GM13977 (cell line): Measurements from ENCODE around the gene CEP41.

ENCODE experiments used
- DNase-seq: peaks from one replicate; pipeline ENCODE4 v3.0.0; 2012; ENCODE audit warnings: low spot score
- in situ Hi-C: fragments of 300-500 bp; cut with MboI; formaldehyde crosslinking; loops from one replicate; pipeline ENCODE4 v1.12.0; 2022; ENCODE audit warnings: low sequenced_read_pairs, low pct_unique_long_range_greater_than_20kb, mixed read lengths, inconsistent platforms; ENCODE audit not compliant: unreplicated experiment
- TF ChIP-seq, protein P1 (sequence below): IDR thresholded peaks from 2 replicates; pipeline ENCODE4 v1.5.1; 2012; ENCODE audit warnings: mild to moderate bottlenecking, control low read depth; ENCODE audit not compliant: insufficient read depth; ENCODE audit errors: extremely low read depth, missing control alignments

Gene CEP41

DNA sequence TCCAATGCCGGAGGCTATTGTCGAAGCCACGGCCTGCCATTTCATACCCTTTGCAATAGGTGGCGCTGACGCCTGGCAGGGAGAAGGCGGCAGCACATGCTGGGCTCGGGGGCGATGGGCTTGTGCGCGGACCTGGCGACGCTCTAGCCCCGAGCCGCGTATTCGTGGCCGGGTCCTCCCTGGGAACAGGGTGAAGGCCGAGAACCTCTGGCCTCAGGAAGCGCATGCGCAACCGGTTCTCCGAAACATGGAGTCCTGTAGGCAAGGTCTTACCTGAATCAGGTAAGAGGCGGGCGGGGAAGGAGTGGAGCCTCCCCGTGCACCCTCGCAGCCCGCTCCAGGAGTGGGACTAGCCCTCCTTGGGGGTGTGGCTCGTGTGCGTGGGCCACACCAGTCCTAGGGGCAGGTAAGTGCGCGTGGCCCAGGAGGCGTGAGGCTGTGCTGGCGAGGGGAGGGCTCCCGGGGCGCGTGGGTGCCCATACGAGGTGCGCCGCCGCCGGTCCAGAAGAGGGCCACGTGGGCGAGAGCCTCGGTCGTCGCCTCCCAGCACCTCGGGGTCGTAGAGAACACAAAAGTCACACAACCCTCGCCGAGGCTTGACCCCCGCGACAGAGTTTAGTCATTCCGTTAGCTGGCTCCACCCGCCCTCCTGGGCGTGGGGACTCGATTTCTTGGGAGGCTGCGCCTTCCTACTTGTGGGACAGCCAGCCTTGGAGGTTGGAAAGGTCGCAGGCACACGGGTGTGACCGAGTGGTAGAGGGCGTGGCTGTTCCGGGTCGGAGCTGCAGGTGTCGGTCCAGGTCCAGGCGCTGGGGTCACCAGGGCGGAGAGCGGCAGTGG, 45.5 kb upstream of the CEP41 start:
- DNase-seq, result peak; percentile 73
- in situ Hi-C loops, result no loop called here
- TF ChIP-seq, protein P1, sequence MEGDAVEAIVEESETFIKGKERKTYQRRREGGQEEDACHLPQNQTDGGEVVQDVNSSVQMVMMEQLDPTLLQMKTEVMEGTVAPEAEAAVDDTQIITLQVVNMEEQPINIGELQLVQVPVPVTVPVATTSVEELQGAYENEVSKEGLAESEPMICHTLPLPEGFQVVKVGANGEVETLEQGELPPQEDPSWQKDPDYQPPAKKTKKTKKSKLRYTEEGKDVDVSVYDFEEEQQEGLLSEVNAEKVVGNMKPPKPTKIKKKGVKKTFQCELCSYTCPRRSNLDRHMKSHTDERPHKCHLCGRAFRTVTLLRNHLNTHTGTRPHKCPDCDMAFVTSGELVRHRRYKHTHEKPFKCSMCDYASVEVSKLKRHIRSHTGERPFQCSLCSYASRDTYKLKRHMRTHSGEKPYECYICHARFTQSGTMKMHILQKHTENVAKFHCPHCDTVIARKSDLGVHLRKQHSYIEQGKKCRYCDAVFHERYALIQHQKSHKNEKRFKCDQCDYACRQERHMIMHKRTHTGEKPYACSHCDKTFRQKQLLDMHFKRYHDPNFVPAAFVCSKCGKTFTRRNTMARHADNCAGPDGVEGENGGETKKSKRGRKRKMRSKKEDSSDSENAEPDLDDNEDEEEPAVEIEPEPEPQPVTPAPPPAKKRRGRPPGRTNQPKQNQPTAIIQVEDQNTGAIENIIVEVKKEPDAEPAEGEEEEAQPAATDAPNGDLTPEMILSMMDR, result peak; percentile 85

DNA sequence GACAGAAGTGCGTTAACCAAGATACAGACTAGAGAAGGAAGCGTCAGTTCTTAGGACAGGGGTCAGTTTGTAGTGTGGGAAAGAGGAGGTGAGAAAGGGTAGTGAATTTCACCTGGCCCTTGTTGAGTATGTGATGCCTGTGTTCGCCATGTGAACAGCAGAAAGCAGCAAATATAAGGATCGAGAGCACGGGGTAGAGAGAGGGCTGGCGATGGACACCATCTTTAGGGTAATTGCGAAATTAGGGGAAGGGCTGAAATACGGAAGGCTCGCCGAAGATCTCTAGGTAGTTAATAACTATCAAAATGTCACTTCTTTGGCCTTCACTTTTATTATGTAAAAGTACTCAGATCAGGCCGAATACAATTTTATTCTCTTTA, 44.9 kb upstream of the CEP41 start:
- in situ Hi-C loops, result no loop called here
- DNase-seq, result no peak
- TF ChIP-seq, protein P1, result no peak

DNA sequence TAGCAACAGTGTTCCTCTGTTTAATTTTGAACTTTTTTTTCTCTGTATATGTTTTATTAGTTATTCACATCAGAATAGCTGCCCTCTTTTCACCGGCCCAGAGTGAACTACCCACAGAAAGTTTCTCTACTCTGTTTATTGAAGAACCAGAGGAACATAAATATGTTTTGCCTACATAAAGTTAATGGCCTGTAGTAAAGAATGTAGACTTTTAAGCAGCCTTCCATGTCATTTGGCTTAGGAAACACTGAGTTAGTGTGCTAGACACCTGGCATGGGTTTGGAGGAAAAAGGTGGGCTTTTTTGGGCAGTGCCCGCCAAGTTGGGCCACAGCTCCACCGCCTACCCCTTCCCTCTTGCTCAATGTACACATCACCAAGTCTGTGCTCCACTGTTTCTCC, 42.2 kb upstream of the CEP41 start:
- no peak for DNase-seq
- in situ Hi-C loops, result no loop called here
- TF ChIP-seq, protein P1, result no peak

DNA sequence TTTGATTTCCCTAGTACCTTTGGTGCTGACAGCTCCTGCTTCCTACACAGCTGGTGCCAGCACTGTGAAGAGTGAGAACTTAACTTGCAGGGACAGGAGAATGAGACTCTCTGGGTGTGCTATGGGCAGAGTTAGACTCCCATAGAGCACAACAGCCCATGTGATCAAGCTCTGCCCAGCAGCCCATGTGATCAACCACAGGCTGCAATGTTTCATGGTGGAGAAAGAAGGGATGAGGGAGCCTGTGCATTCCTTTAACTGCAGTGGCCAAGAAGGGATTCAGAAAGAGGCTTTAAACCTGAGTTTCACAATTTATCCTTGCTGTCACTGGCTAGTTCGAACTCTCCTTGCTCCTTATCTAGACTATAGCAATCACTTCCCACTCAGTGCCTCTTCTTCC, 41.1 kb upstream of the CEP41 start:
- TF ChIP-seq, protein P1, result no peak
- DNase-seq, result no peak
- in situ Hi-C loops, result no loop called here

DNA sequence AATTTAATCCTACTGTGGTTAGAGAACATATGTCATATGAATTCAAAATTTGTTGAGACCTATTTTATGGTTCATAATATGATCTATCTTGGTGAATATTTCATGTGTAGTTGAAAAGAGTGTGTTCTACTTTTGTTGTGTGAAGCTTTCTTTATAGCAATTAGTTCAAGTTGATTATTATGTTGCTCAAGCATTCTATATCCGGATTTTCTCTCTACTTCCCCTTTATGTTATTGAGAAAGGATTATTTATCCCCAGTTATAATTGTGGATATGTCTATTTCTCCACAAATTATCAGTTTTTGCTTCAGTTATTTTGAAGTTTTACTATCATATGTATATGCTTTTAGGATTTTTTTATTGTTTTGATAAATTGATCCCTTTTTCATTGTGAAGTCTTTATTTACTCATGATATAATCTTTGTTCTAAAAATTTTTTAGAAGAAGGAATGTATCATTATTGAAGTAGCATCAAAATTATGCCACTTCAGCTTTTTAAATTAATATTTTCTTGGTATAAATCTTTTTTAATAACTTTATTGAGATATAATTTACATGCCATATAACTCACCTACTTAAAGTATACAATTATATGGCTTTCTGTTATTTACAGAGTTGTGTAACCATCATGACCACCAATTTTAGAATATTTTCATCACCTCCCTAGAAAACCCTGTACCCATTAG, 39.0 kb upstream of the CEP41 start:
- DNase-seq, result no peak
- TF ChIP-seq, protein P1, result no peak
- in situ Hi-C loops, result no loop called here

DNA sequence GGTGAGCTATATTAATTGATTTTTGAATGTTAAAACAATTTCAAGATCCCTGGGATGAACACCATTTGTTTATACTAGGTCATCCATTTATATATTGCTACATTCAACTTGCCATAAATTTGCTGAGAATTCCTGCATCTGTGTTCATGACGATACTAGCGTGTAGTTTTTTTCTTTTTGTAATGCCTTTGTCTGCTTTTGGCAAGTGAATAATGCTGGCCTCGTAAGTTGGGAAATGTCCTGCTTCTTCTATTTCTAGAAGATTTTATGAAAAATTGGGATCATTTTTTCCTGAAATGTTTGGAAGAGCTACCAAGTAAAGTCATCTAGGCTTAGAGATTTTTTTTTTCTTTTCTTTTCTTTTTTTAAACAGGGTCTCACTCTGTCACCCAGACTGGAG, 38.2 kb upstream of the CEP41 start:
- TF ChIP-seq, protein P1, result no peak
- in situ Hi-C loops, result no loop called here
- DNase-seq, result no peak
